Activated CD4-positive, alpha-beta T cell treated with anti-CD3 and anti-CD28 coated beads, Interleukin-2, amount 10 ng/mL, durations not matched to agents 24 days and 14 days (primary cell): ENCODE results near the gene EDIL3. TPM values are rescaled to one million over a fixed set of nuclear protein-coding genes. Genes with fewer than 3 reads are reported as not detected.

Experiments
- DNase-seq: peaks from one replicate; pipeline ENCODE4 v3.0.0; 2022
- H3K27ac Mint-ChIP-seq: one replicate; pipeline ENCODE4 v1.8.0; 2022; ENCODE audit warnings: mild to moderate bottlenecking, mixed read lengths
- H3K27me3 Mint-ChIP-seq: one replicate; pipeline ENCODE4 v1.8.0; 2022; ENCODE audit warnings: mixed read lengths
- H3K36me3 Mint-ChIP-seq: one replicate; pipeline ENCODE4 v1.8.0; 2022; ENCODE audit warnings: low read depth, mild to moderate bottlenecking, mixed read lengths
- H3K4me1 Mint-ChIP-seq: one replicate; pipeline ENCODE4 v1.8.0; 2021; ENCODE audit warnings: mixed read lengths
- H3K4me3 Mint-ChIP-seq: one replicate; pipeline ENCODE4 v1.8.0; 2022; ENCODE audit warnings: mild to moderate bottlenecking, moderate library complexity, mixed read lengths
- H3K9me3 Mint-ChIP-seq: one replicate; pipeline ENCODE4 v1.8.0; 2021; ENCODE audit warnings: mixed read lengths
- intact Hi-C: fragments of 100-400 bp; cut with micrococcal nuclease; formaldehyde crosslinking; loops from one replicate; pipeline ENCODE4 v1.15.1; 2023
- total RNA-seq: library from RNA; stranded (reverse); gene quantifications from 2 replicates; pipeline ENCODE4 v1.2.3, GENCODE V29; 2022

EDIL3 gene
- total RNA-seq, 1 donor from 2014 or later, result not detected

DNA sequence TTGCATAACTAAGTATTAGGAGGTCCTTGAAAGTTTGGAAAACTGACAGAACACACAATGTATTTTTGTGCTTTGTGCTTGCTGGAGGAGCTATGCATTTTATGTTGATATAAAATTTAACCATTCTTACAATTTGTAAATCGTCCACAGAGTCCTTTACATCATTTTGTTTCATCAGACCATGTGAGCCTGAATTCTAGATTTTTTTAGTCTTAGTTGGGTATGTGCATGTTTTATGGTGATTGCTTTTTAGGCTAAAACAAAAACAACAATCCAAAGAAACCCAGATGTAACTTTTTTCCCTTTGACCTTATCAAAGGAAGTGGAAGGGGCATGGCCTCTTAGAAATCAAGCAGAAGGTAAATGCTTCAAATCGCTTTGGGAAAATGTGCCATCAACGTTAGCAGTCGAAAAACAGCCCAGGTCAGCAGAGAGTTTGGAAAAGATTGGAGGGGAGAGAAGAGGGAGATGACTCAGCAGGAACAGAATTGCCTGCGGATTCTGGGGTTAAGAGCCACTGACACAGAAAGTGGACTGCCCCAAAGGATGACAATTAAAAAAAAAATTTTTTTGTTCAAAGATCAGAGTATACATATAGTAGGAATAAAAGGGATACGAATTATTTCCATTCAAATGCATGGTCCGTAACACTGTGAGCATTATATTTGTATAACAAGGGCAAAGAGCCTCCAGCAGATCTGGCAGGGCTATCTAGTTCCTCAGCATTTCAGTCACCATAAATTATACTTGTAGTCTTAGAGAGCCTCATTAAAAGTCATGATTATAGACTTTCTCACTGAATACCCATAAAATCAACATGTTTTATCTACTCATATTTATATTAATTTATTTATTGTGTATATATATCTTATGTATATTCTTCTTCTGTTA is 410.5 kb downstream of the EDIL3 start:
- no peak for DNase-seq
- Mint-ChIP-seq H3K9me3 (no peaks in the 10 kb centered on the region), H3K27ac (no peak overlapping the region), H3K4me3 (no peak overlapping the region), H3K4me1 (no peaks in the 10 kb centered on the region), H3K36me3 (no peaks in the 10 kb centered on the region), H3K27me3 (no peaks in the 10 kb centered on the region)
- intact Hi-C loops, result no loop called here

DNA sequence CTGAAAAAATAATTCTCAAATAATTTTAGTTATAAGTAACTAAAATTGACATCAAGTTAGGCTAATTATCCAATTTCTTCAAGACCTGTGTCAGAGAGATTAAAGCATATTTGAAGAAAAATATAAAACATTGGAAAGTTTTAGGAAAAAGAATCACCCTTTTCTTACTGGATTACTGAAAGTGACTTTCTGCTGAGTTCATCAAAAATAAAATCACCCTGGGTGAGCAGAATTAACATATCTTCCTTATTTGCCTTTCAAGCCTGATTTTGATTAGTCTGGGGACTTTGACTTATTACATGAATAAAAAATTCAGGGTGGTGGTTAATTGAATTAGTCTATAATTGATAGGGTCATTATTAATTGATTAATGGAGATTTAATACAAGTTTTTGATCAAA is 411.8 kb downstream of the EDIL3 start:
- no peaks in the 10 kb centered on the region for H3K36me3 Mint-ChIP-seq

GRCh38 chr5:83972236-83972635 is 412.4 kb downstream of the EDIL3 start:
- DNase-seq, result no peak
- no peaks in the 10 kb centered on the region for H3K27me3 Mint-ChIP-seq
- H3K36me3 Mint-ChIP-seq, result no peaks in the 10 kb centered on the region
- H3K4me3 Mint-ChIP-seq, result no peak overlapping the region
- H3K4me1 Mint-ChIP-seq, result no peaks in the 10 kb centered on the region
- intact Hi-C loops, result no loop called here
- H3K27ac Mint-ChIP-seq, result no peak overlapping the region
- H3K9me3 Mint-ChIP-seq, result no peaks in the 10 kb centered on the region

More for the DNA sequence above, 411.8 kb downstream of the EDIL3 start:
- DNase-seq, result no peak
- Mint-ChIP-seq H3K4me3 (no peak overlapping the region), H3K27me3 (no peaks in the 10 kb centered on the region), H3K9me3 (no peaks in the 10 kb centered on the region), H3K4me1 (no peaks in the 10 kb centered on the region), H3K27ac (no peak overlapping the region)
- intact Hi-C loops, result no loop called here

DNA sequence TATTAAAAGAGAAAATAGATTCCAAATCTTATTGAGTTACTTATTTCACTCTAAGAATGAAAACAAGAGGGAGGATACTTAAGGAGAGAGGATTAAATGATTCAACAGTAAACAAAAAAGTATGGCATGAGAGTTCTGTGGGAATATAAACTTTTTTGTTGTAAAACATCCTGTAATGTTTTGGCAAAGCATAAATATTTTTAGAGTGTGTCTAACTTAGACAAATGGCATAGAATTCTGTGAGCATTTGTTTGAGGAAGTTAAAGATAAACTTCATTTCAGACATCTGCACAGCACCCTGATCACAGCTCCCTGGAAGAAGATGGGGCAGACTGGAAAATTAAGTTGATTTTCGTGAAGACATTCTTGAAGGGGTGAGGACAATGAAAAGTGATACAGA is 417.3 kb downstream of the EDIL3 start:
- H3K4me3 Mint-ChIP-seq, result no peak overlapping the region
- H3K27me3 Mint-ChIP-seq, result no peaks in the 10 kb centered on the region
- H3K27ac Mint-ChIP-seq, result no peak overlapping the region
- intact Hi-C loops, result no loop called here
- no peaks in the 10 kb centered on the region for H3K4me1 Mint-ChIP-seq
- no peak for DNase-seq
- no peaks in the 10 kb centered on the region for H3K36me3 Mint-ChIP-seq
- H3K9me3 Mint-ChIP-seq, result no peaks in the 10 kb centered on the region

DNA sequence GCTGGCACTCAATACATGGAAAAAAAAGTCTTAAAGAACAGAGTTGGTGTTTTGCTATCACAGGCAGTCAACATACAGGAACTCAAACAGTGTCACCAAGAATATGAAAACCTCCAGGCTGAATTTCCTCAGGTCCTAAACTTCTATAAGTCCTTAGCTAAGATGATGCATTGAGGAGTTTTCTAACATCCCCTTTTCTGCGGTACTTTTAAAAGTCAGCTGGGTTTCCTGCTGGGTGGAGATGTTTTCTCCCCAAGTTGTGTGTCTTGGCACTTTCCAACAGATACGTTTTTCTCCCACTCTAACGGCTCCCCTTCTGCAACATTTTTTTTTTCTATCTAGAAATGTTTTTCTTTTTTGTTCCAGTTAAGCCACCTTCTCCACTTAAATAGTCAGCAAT is 419.2 kb downstream of the EDIL3 start:
- H3K27ac Mint-ChIP-seq, result no peak overlapping the region
- intact Hi-C loops, result no loop called here
- no peaks in the 10 kb centered on the region for H3K27me3 Mint-ChIP-seq

DNA sequence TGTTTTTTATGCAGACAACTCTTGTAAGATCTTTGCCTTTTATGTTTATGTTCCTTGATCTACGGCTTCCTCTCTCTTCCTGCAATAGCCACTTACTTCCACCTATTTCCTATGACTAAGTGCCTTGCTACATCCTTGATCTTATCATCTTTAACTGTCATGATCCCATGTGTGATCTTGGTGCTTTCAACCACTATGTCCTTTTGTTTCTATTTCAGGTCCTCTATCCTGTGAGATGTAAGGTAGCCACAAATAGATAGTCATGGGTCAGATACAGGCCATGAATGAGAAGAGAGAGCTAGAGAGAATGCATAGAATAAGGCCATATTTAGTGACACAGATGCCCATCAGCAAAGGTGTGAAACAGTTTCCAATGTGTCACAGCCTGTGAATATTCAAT is 420.4 kb downstream of the EDIL3 start:
- no peak for DNase-seq
- H3K27me3 Mint-ChIP-seq, result no peaks in the 10 kb centered on the region
- H3K36me3 Mint-ChIP-seq, result no peaks in the 10 kb centered on the region
- H3K9me3 Mint-ChIP-seq, result no peaks in the 10 kb centered on the region
- H3K4me3 Mint-ChIP-seq, result no peak overlapping the region
- H3K27ac Mint-ChIP-seq, result no peak overlapping the region
- no peaks in the 10 kb centered on the region for H3K4me1 Mint-ChIP-seq
- intact Hi-C loops, result no loop called here

More for the DNA sequence above, 419.2 kb downstream of the EDIL3 start:
- no peak for DNase-seq
- Mint-ChIP-seq H3K36me3 (no peaks in the 10 kb centered on the region), H3K4me1 (no peaks in the 10 kb centered on the region), H3K9me3 (no peaks in the 10 kb centered on the region), H3K4me3 (no peak overlapping the region)

GRCh38 chr5:83957188-83957587 is 427.5 kb downstream of the EDIL3 start:
- no peaks in the 10 kb centered on the region for H3K36me3 Mint-ChIP-seq
- no peak overlapping the region for H3K27ac Mint-ChIP-seq
- H3K9me3 Mint-ChIP-seq, result no peaks in the 10 kb centered on the region
- intact Hi-C loops, result no loop called here
- DNase-seq, result no peak
- no peaks in the 10 kb centered on the region for H3K4me1 Mint-ChIP-seq
- no peaks in the 10 kb centered on the region for H3K27me3 Mint-ChIP-seq
- no peak overlapping the region for H3K4me3 Mint-ChIP-seq

DNA sequence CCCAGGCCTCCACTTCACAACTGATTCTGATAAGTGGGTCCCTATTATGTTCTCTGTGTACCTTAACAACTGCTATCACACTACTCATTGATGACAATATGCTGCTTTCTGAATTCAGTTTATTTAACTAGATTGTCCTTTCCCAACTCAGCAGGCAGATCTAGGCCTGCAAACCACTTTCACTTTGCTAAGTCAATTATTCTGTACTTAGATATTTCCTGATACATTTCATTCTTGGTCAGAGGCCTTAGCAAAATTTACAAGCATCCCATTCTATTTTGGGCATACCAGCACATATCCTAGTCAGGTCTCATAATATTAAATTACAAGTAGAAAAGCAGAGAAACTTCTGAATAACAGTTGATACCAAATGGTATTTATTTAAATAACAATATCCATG is 428.3 kb downstream of the EDIL3 start:
- H3K36me3 Mint-ChIP-seq, result no peaks in the 10 kb centered on the region
- H3K27me3 Mint-ChIP-seq, result no peaks in the 10 kb centered on the region
- H3K4me3 Mint-ChIP-seq, result no peak overlapping the region
- H3K4me1 Mint-ChIP-seq, result no peaks in the 10 kb centered on the region
- intact Hi-C loops, result no loop called here
- DNase-seq, result no peak
- H3K9me3 Mint-ChIP-seq, result no peaks in the 10 kb centered on the region
- no peak overlapping the region for H3K27ac Mint-ChIP-seq

DNA sequence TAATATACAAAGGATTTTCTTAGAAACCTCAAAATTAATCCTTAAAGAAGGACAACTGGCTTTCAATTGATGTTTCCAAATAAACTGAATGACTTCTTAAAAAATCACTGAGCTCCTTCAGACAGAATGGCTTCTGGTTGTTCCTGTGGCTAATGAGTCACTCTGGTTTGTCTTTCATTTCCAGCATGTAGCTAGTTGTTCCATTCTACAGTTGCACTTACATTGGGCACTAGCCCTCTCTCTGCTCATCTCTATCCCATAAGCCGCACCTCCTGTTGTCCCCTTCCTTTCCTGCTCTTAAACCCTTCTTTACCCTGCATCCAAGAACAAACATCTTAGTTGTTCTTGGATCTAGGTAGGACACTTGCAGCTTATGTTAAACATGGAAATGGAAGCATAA is 428.8 kb downstream of the EDIL3 start:
- intact Hi-C loops, result no loop called here
- Mint-ChIP-seq H3K9me3 (no peaks in the 10 kb centered on the region), H3K4me3 (no peak overlapping the region), H3K27me3 (no peaks in the 10 kb centered on the region), H3K36me3 (no peaks in the 10 kb centered on the region), H3K4me1 (no peaks in the 10 kb centered on the region), H3K27ac (no peak overlapping the region)
- DNase-seq, result no peak

- Mint-ChIP-seq H3K36me3 (no peaks in the 10 kb centered on the region), H3K27ac (no peak overlapping the region), H3K27me3 (no peaks in the 10 kb centered on the region), H3K9me3 (no peaks in the 10 kb centered on the region), H3K4me1 (no peaks in the 10 kb centered on the region), H3K4me3 (no peak overlapping the region)
- no peak for DNase-seq
- intact Hi-C loops, result no loop called here
Measured at GRCh38 chr5:83947763-83948162, 436.9 kb downstream of the EDIL3 start.

GRCh38 chr5:83946516-83946915 is 438.2 kb downstream of the EDIL3 start:
- no peak for DNase-seq
- Mint-ChIP-seq H3K9me3 (no peaks in the 10 kb centered on the region), H3K27ac (no peak overlapping the region), H3K4me3 (no peak overlapping the region), H3K4me1 (no peaks in the 10 kb centered on the region), H3K27me3 (no peaks in the 10 kb centered on the region), H3K36me3 (no peaks in the 10 kb centered on the region)
- intact Hi-C loops, result no loop called here

GRCh38 chr5:83942155-83942554 is 442.5 kb downstream of the EDIL3 start:
- no peaks in the 10 kb centered on the region for H3K9me3 Mint-ChIP-seq
- no peak overlapping the region for H3K27ac Mint-ChIP-seq
- H3K27me3 Mint-ChIP-seq, result no peaks in the 10 kb centered on the region
- intact Hi-C loops, result no loop called here
- no peak for DNase-seq
- H3K36me3 Mint-ChIP-seq, result no peaks in the 10 kb centered on the region
- H3K4me3 Mint-ChIP-seq, result no peak overlapping the region
- H3K4me1 Mint-ChIP-seq, result no peaks in the 10 kb centered on the region

DNA sequence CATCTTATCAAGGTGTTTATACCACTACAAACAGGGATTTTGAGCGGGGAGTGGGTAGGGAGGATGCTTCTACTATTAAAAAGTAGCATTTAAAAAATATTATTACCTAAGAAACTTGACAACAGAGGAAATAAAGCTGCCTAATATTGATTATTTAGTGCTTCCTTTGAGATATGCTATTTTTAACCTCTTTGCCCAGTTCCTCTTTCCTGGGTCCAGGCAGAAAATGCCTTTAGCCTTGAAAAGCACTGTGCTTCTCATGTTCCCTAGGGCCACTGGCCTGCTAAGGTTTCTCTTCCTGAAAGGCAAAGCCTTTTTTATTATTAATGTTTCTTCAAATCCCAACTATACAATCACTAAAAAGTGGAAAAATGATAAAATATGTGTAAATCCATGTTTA is 446.8 kb downstream of the EDIL3 start:
- no peaks in the 10 kb centered on the region for H3K36me3 Mint-ChIP-seq
- no peaks in the 10 kb centered on the region for H3K4me1 Mint-ChIP-seq
- no peak overlapping the region for H3K27ac Mint-ChIP-seq
- DNase-seq, result no peak
- intact Hi-C loops, result no loop called here
- H3K4me3 Mint-ChIP-seq, result no peak overlapping the region
- H3K9me3 Mint-ChIP-seq, result no peaks in the 10 kb centered on the region
- H3K27me3 Mint-ChIP-seq, result no peaks in the 10 kb centered on the region

- no peaks in the 10 kb centered on the region for H3K4me1 Mint-ChIP-seq
- no peak for DNase-seq
- intact Hi-C loops, result no loop called here
- no peak overlapping the region for H3K27ac Mint-ChIP-seq
- no peak overlapping the region for H3K4me3 Mint-ChIP-seq
- no peaks in the 10 kb centered on the region for H3K9me3 Mint-ChIP-seq
- H3K36me3 Mint-ChIP-seq, result no peaks in the 10 kb centered on the region
- H3K27me3 Mint-ChIP-seq, result no peaks in the 10 kb centered on the region
Measured at GRCh38 chr5:83931969-83932368, 452.7 kb downstream of the EDIL3 start.
